Neural cell (in vitro differentiated cells): ENCODE results near the gene ZNF516. TPM values are rescaled to one million over a fixed set of nuclear protein-coding genes. Genes with fewer than 3 reads are reported as not detected.

ENCODE experiments used
- H2AFZ ChIP-seq: fragments of 200-600, 300-800 bp; sonication (generic), shearing (Covaris generic); 2 replicates; pipeline ENCODE4 v1.6.0; 2014; ENCODE audit warnings: low read depth, mild to moderate bottlenecking, antibody characterized with exemption, low read length, moderate library complexity
- H3F3A ChIP-seq: fragments of 200-600 bp; shearing (Covaris generic); 2 replicates; pipeline ENCODE4 v1.6.1; 2016; ENCODE audit warnings: mild to moderate bottlenecking, moderate library complexity, mixed read lengths, antibody characterized with exemption, low read length; ENCODE audit not compliant: insufficient read depth, poor library complexity, severe bottlenecking
- H3K27ac ChIP-seq: fragments of 200-600, 300-800 bp; sonication (generic), shearing (Covaris generic); 2 replicates; pipeline ENCODE4 v1.5.1; 2014; ENCODE audit warnings: mild to moderate bottlenecking, low read length, moderate library complexity
- H3K27me3 ChIP-seq: fragments of 300-800, 200-600 bp; sonication (generic), shearing (Covaris generic); 2 replicates; pipeline ENCODE4 v1.6.0; 2014; ENCODE audit warnings: mild to moderate bottlenecking, low read depth, low read length, moderate library complexity; ENCODE audit not compliant: insufficient read depth
- H3K36me3 ChIP-seq: fragments of 300-800, 200-600 bp; sonication (generic), shearing (Covaris generic); 2 replicates; pipeline ENCODE4 v1.5.1; 2014; ENCODE audit warnings: mild to moderate bottlenecking, antibody characterized with exemption, low read length, moderate library complexity; ENCODE audit not compliant: insufficient read depth
- H3K4me2 ChIP-seq: fragments of 300-800, 200-600 bp; sonication (generic), shearing (Covaris generic); 2 replicates; pipeline ENCODE4 v1.6.0; 2014; ENCODE audit warnings: mild to moderate bottlenecking, low read length
- H3K4me3 ChIP-seq: fragments of 300-800, 200-600 bp; sonication (generic), shearing (Covaris generic); 2 replicates; pipeline ENCODE4 v1.5.1; 2014; ENCODE audit warnings: mild to moderate bottlenecking, low read length, moderate library complexity
- H3K79me2 ChIP-seq: fragments of 200-600 bp; shearing (Covaris generic); replicated peaks from 2 replicates; pipeline ENCODE4 v1.6.0; 2014; ENCODE audit warnings: mild to moderate bottlenecking, low read length, moderate library complexity; ENCODE audit not compliant: insufficient read depth
- H3K9ac ChIP-seq: fragments of 300-800, 200-600 bp; sonication (generic), shearing (Covaris generic); 2 replicates; pipeline ENCODE4 v1.6.1; 2016; ENCODE audit warnings: mild to moderate bottlenecking, low read length, mixed read lengths
- H3K9me2 ChIP-seq: fragments of 200-600 bp; shearing (Covaris generic); 2 replicates; pipeline ENCODE4 v1.6.1; 2016; ENCODE audit warnings: mild to moderate bottlenecking, low read length, mixed read lengths; ENCODE audit not compliant: insufficient read depth
- H3K9me3 ChIP-seq: fragments of 200-600, 300-800 bp; sonication (generic), shearing (Covaris generic); 2 replicates; pipeline ENCODE4 v1.6.1; 2016; ENCODE audit warnings: mild to moderate bottlenecking, mixed run types, low read length, moderate library complexity, mixed read lengths
- H4K20me1 ChIP-seq: fragments of 200-600 bp; shearing (Covaris generic); 2 replicates; pipeline ENCODE4 v1.6.1; 2016; ENCODE audit warnings: mild to moderate bottlenecking, mixed run types; ENCODE audit not compliant: insufficient read depth
- CTCF ChIP-seq: fragments of 450-650 bp; IDR thresholded peaks from 2 replicates; pipeline ENCODE4 v1.5.1; 2014; ENCODE audit warnings: antibody characterized with exemption, mild to moderate bottlenecking, moderate library complexity; ENCODE audit not compliant: poor library complexity, severe bottlenecking
- EP300 ChIP-seq: fragments of 450-650 bp; conservative IDR thresholded peaks from 2 replicates; pipeline ENCODE4 v1.6.1; 2014; ENCODE audit warnings: antibody characterized with exemption, mild to moderate bottlenecking, moderate library complexity; ENCODE audit not compliant: poor library complexity, severe bottlenecking
- EZH2 ChIP-seq: fragments of 200-600, 300-800 bp; shearing (Covaris generic), sonication (generic); IDR thresholded peaks from 2 replicates; pipeline ENCODE4 v1.6.1; 2014; ENCODE audit warnings: antibody characterized with exemption, low read length, borderline replicate concordance, mild to moderate bottlenecking; ENCODE audit not compliant: insufficient read depth, poor library complexity, severe bottlenecking
- MXI1 ChIP-seq: fragments of 450-650 bp; conservative IDR thresholded peaks from 2 replicates; pipeline ENCODE4 v1.6.1; 2014; ENCODE audit warnings: antibody characterized with exemption, mild to moderate bottlenecking; ENCODE audit not compliant: poor library complexity, severe bottlenecking
- POLR2AphosphoS5 ChIP-seq: IDR thresholded peaks from 2 replicates; pipeline ENCODE4 v1.6.1; 2012
- RAD21 ChIP-seq: fragments of 450-650 bp; conservative IDR thresholded peaks from 2 replicates; pipeline ENCODE4 v1.6.1; 2014; ENCODE audit warnings: antibody characterized with exemption, mild to moderate bottlenecking, moderate library complexity
- REST ChIP-seq: IDR thresholded peaks from 2 replicates; pipeline ENCODE4 v1.6.1; 2012; ENCODE audit warnings: borderline replicate concordance
- SMC3 ChIP-seq: fragments of 450-650 bp; conservative IDR thresholded peaks from 2 replicates; pipeline ENCODE4 v1.6.1; 2014; ENCODE audit warnings: antibody characterized with exemption, mild to moderate bottlenecking, moderate library complexity; ENCODE audit not compliant: poor library complexity
- TAF1 ChIP-seq: IDR thresholded peaks from 2 replicates; pipeline ENCODE4 v1.6.1; 2012; ENCODE audit warnings: low read depth
- polyA plus RNA-seq: library from polyadenylated mRNA; depleted of rRNA; stranded (reverse); fragments of >200 nt; gene quantifications from 2 replicates; pipeline ENCODE4 v1.2.3, GENCODE V29; 2014

ZNF516 gene
- polyA plus RNA-seq, 1 donor from 2014 or later, result 11.5 TPM

GRCh38 chr18:76346490-76347130, 148.4 kb downstream of the ZNF516 start:
- no peak for TF ChIP-seq CTCF
- no peak for TF ChIP-seq SMC3
- TF ChIP-seq POLR2AphosphoS5, result no peak
- TF ChIP-seq MXI1, result no peak
- no peak for TF ChIP-seq EZH2
- TF ChIP-seq RAD21, result no peak
- no peak for TF ChIP-seq EP300
- TF ChIP-seq TAF1, result no peak
- no peak for TF ChIP-seq REST
- Histone ChIP-seq H3K27ac (no peak overlapping the region), H3K79me2 (no peaks in the 10 kb centered on the region), H2AFZ (no peak overlapping the region), H3F3A (no peaks in the 10 kb centered on the region), H3K9me3 (no peaks in the 10 kb centered on the region), H3K36me3 (no peaks in the 10 kb centered on the region), H3K4me3 (no peak overlapping the region), H4K20me1 (no peaks in the 10 kb centered on the region), H3K9ac (no peak overlapping the region), H3K27me3 (no peaks in the 10 kb centered on the region), H3K4me2 (no peak overlapping the region), H3K9me2 (no peaks in the 10 kb centered on the region)

- Histone ChIP-seq H3F3A (no peaks in the 10 kb centered on the region), H3K9me3 (peaks cover under 1% of the 10 kb centered on the region)
- TF ChIP-seq MXI1, result no peak
- no peak for TF ChIP-seq CTCF
- no peak for TF ChIP-seq TAF1
- no peak for TF ChIP-seq SMC3
- no peak for TF ChIP-seq EP300
- no peak for TF ChIP-seq RAD21
- TF ChIP-seq REST, result no peak
- no peak for TF ChIP-seq POLR2AphosphoS5
- TF ChIP-seq EZH2, result no peak
Measured at GRCh38 chr18:76345901-76346300, 149.1 kb downstream of the ZNF516 start.

More at GRCh38 chr18:76345901-76346300, 149.1 kb downstream of the ZNF516 start:
- Histone ChIP-seq H3K9me2 (no peaks in the 10 kb centered on the region), H3K9ac (no peak overlapping the region), H4K20me1 (no peaks in the 10 kb centered on the region), H3K27ac (no peak overlapping the region), H3K27me3 (no peaks in the 10 kb centered on the region), H3K79me2 (no peaks in the 10 kb centered on the region), H3K4me2 (no peak overlapping the region), H3K4me3 (no peak overlapping the region), H2AFZ (no peak overlapping the region), H3K36me3 (no peaks in the 10 kb centered on the region)
